Stimulated activated CD4-positive, alpha-beta T cell treated with anti-CD3 and anti-CD28 coated beads, Interleukin-12 subunit alpha, Interleukin-12 subunit beta, amount 100 ng/mL, for 4 hours (primary cell): Measurements from ENCODE around the gene SLC12A1.

Experiments used
- DNase-seq: peaks from one replicate; pipeline ENCODE4 v3.0.0-alpha.2; 2020

The SLC12A1 gene

DNA sequence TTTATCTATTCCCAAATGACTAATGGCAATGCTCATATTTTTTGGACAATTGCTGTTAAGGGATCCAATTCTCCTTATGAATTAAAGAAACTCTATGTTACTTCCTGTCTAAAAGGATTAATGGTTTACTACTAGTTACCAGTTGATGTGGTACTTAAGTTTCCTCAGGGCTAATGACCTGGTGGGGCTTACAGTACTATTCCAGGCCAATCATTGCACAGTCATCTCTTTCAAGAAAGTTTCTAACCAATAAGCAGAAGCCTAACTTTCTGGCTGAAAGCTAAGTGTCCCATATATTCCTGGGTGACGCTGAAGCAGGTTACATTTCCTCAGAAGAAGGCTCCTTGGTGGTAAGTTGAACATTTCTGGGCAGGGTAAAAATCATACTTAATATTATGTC lies at the start of gene SLC12A1:
TSS of gene SLC12A1 (plus strand) at position 322 of the 400 bp plus-strand sequence. CDS start 1,418 bp downstream, outside the sequence.
- no peak for DNase-seq

- no peak for DNase-seq
Measured at GRCh38 chr15:48168616-48169015, 37.5 kb upstream of the SLC12A1 start.

DNA sequence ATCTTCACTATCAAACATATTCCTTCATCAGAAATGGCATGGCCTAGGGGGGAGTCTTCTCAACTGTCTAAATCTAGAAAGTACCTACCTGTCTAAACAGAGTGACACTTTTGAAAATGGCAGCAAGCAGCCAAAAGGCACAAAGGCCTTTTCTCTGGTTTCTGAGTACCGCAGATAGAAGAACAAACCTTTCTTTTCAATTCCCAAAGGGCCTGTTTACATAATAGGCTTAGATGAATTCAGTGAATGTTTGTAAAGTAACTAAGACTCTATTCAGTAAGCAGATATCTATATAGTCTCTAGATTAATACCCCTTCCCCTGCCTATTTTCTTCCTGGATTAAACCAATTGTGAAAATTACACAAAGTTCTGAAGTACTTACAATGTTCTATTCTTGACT lies 35.1 kb upstream of the SLC12A1 start:
- no peak for DNase-seq

DNA sequence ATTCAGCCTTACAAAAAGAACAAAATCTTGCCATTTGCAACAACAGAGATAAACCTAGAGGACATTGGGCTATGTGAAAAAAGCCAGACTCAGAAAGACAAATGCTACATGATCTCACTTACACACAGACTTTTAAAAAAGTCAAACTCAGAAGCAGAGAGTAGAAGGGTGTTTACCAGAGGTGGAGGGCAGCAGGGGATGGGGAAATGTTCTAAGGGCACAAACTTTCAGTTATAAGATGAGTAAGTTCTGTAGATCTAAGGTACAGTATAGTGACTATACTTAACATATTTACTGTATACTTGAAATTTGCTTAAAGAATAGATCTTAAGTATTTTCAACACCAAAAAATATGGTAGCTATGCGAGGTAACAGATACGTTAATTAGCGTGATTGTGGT lies 31.0 kb upstream of the SLC12A1 start:
- no peak for DNase-seq

DNA sequence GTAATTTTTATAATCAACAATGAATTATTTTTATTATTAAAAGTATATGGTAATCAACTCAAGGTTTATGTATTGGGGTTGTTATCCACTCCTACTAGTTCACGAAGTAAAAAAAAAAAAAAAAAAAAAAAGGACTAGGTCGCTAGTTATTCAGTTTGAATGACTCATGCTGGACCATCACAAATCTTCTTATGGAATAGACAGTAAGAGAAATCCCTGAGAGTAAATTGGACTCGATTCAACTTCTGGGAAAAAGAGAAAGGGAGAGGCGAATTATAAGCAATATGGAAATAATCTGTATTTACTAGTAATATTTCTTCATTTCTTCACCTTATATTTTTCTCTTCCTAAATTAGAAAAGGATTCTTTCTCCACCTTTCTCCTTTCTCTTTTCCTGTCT lies 30.0 kb upstream of the SLC12A1 start:
- no peak for DNase-seq

GRCh38 chr15:48176957-48177356 lies 29.1 kb upstream of the SLC12A1 start:
- DNase-seq: no peak

DNA sequence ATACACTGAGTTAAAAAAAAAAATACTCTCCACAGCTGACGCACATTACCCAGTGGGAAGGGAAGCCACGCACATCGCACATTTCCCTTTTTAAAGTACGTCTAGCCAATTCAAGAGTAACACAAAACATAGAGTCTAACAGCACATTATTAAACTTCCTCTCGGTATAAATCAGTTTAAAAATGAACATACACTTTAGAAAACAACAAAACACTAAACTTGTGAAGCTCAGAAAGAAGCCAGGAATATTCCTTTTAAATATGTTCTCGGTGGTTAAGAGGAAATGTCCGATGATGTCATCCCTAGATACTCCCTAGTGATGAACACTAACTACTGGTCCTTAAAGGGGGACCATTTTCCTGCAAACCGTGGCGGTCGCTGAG lies 28.7 kb upstream of the SLC12A1 start:
- no peak for DNase-seq

DNA sequence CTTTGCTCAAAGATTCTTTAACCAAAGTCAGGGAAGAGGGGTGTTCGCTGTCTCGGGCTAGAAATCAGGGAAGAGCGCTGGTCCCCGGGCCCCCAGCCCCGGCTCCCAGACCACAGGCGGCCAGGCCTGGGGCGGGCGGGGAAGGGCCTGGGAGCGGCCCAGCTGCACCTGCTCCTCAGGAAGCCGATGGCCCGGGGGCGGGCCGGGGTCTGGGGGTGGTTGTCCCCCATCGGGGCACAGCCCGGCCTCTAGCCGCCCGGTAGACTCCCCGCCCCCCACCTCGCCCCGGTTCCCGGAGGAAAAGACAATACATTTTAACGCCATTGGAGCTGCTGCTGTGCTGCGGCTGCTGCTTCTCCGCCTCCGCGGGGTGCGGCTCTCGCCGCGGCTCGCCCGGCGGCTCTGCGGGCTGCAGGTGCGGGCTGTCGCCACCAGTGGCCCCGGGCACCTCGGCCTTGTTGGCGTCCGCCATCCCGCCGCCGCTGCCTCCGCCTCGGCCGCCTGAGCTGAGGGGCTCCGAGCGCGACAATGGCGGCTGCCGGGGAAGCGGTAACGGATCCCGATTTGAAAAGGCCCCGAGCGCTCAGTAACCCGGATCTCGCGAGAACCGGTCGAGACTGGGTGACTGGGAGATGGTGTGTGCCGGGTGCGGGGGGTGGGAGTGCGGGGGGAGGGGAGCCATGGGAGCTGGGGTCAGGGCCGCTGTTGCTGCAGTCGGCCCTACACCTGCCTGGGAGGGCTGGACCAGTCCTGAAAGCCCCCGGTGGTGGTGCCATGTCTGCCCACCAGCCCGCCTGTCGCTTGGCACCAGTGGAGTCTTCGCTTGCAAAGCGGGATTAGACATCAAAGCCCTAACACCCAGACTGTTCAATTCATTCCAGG lies 28.1 kb upstream of the SLC12A1 start, which contains the start of gene MYEF2:
TSS of gene MYEF2 (minus strand) at position 530 of the 882 bp plus-strand sequence. CDS start at position 472, 58 bp downstream.
- peak; percentile 65 for DNase-seq

GRCh38 chr15:48178648-48178931 lies 27.5 kb upstream of the SLC12A1 start:
- DNase-seq: no peak

DNA sequence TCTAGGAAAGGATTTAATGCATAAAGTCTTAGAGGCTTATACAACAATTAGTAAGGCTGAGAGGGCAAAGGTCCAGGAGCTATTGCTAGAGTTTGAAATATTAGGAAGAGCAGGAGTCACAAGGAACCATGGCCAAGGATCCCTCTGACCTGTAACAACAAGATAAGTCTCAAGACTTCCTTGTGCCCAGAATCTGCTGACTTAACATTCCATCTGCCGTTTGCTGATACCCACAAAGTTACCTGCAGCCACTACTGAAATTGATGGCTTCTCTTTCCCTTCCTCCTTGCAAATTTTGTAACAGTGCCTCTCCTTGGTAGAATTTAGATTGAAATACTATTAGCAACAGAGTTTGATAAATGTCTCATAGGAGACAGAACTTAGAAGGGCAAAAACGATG lies 23.4 kb upstream of the SLC12A1 start:
- no peak for DNase-seq

DNA sequence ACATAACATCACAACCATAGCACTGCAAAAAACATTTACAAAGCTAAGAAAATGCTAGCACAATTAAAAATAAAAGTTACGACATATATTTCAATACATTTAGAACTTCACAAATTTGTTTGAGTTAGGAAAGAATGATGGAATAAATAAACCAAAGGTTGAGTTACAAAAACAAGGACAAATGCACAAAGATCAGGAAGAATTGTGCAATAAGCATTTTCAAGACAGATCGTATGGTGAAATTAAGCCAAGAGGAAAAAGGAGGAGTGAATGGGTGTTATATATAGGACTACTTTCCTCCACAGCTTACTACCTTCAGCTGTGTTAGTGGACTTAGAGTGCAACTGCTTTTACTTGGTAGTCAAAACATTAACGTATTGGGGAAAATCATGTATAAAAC lies 20.6 kb upstream of the SLC12A1 start:
- DNase-seq: no peak

DNA sequence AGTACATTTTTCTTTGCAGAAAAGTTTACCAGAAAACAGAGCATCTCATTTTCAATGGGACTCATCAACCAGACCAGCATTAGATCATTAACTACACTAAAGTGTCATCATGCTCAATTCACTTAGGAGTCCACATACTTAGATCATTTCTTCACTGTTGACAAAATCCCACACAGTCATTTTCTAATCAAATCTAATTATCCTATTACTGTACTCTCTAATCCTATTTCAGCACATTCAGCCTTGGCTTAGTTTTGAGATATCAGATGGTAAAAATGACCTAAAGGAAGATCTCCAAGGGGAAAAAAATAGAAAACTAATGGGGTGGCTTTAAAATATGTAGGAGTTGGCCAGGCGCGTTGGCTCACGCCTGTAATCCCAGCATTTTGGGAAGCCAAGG lies 19.8 kb upstream of the SLC12A1 start:
- DNase-seq: no peak

DNA sequence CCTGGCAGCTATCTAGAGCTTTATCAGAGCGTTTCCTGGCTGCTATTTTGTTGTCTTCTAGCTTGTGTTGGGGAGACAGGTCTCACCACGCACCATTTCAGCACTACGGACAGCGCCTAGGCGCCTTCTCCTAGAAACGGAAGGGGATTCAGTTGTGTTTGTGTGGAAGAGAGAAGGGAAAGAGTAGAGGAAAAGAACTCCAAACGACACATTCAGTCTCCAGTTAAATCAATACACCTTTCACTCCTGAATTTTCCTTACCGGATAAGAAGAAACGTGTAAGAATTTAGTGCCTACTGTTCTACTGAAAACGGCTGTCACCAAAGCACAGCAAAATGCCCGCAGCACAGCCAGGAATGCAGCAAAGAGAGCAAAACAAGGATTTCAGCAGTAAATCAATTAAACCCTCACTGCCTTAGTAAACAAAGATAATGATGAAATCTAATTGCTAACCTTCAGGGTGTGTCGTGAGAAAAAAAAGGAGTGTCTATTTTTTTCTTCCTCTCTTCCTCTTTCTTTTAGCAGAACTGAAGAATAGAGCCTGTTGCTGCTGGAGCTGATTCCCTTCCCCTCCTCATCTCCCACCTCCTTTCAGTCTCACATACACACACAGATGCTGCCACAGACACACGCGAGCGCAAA lies 15.0 kb upstream of the SLC12A1 start:
- peak; percentile 43 for DNase-seq

GRCh38 chr15:48191574-48192225 lies 14.4 kb upstream of the SLC12A1 start, which contains the start of gene CTXN2:
CTXN2 (plus strand) TSS chr15:48191665; CDS start chr15:48201301, 9,636 bp downstream.
- no peak for DNase-seq

- no peak for DNase-seq
Measured at GRCh38 chr15:48202068-48202467, 4.0 kb upstream of the SLC12A1 start.

DNA sequence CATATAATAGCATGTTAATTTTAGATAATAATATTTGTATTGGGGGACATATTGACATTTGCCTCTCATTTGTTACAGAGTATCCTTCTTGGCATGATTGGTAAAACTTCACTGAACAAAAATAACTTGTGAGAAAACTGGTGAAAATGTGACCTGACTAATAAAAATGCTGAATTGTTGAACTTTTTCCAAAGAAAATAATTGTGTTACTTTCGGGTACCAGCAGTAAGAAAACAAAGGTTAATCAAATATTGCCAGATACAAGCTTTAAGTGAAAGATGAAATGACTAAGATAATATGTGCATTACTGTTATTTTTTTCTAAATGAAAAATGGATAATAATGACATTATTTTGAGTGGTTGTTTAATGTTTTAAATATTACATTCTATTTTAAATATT lies 15.2 kb downstream of the SLC12A1 start:
- DNase-seq: no peak

DNA sequence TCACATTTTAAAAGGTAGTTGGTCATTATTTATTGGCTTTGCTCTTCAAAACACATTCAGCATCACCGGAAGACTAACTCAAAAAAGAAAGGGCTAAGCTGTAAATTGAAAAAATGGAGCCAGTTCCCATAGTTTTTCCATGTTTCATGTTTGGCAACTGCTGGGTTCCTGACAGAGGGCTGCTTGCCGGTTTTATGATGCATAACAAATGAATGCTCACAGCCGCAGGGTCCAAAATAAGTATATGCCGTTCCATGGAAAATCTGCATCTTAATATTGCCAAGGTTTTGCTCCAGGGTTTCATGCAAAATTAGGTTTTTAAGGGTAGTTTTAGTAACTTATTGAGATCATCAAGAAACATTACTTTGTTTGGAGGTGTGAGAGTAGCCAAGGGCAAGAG lies 15.8 kb downstream of the SLC12A1 start:
- no peak for DNase-seq

DNA sequence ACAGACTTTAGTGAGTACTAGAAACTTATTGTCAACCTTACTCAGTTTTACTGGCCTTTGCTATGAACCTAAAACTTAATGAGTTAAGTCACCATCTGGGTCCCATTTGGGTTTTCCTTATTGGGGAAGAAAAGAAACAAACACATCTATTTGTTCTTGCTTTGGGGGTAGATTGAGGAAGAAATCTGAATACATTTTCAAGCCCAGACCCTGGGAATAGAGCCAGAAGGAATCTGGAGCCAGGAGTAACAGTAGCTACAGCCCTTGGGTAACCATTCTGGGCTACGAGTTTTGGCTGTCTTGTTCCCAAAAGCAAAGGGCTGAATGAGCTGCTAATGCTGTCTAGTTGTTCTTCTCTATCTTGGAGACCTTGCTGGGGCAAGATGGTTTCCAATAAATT lies 16.5 kb downstream of the SLC12A1 start:
- DNase-seq: no peak

DNA sequence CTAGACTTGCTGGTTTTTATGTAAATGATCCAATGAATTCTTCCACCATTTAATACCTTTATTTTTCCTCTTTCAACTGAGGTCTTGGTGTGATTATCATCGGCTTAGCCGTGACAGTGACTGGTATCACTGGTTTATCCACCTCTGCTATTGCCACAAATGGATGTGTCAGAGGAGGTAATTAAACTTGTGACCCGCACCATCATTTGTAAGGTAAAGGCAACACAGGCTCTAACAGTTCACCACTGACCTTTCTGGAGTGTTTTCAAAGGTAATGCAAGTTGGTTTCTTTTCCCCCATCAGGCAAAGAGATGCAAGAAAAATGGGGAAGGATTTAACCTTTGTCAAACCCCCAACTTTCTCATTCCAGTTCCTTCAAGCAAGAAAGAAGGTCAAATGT lies 19.7 kb downstream of the SLC12A1 start:
- DNase-seq: no peak

DNA sequence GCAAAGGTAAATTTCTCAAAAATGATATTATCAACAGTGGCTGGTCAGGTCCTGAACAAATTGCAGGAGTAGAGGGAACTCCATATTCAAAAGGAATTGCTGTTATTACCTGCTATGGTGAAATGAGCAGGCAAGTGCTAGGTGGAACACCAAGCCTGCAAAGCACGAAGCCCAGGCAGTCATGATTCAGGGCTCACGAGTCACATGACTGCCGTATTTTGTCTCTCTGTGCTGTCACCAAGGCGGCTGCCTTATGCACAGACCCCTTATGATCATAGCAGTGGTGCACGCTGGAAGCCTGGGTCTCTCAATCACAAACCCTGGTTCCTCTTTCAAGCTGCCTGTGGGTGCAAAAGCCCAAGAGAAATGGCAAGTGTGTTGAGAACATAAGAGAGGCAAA lies 24.4 kb downstream of the SLC12A1 start:
- DNase-seq: no peak

DNA sequence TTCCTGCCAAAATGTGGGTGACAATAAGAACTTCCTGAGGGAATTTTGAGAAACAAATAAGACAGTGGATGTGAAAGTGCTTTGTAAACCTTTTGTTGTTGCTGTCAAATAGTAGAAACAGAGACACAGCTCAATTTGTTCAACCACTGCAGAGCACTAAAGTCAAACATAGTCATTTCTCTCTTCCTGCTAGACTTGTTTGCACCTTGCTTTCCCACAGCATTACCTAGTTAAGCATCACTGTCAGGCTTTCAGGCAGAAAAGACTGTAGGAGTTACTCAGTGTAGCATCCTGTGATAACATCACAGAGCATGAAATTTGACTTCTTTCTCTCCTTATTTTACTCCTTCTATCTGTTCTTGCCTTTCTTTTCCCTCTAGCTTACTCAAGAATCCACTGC lies 27.1 kb downstream of the SLC12A1 start:
- no peak for DNase-seq

GRCh38 chr15:48239334-48239733 lies 33.2 kb downstream of the SLC12A1 start:
- DNase-seq: no peak

DNA sequence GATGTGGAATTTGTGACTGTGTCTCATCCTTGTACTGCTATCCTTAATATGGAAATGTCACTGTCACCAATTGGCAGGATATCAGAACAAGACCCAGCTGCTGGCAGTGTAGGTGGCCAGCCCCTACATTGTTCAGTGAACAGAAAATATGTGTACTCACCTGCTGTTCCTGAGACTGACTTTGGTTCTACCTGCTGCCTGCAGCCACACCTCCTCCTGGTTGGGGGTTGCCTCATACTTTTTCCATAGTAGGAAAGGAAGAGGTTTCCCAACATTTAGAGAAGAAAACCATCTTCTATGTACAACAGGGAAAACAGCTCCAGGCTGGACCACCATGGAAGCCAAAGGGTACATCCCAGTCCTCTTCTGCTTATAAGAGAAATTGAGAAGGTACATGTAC lies 35.9 kb downstream of the SLC12A1 start:
- DNase-seq: no peak

- DNase-seq: no peak
Measured at GRCh38 chr15:48242535-48242934, 36.4 kb downstream of the SLC12A1 start.
